HepG2 (cell line): ENCODE data around the gene FBF1. TPM values are rescaled to one million over a fixed set of nuclear protein-coding genes. Genes with fewer than 3 reads are reported as not detected.
A peak's percentile ranks its signal among the peaks of the same experiment; 100 is the strongest.

Source experiments
- ARNTL ChIP-seq: sonication (generic); formaldehyde crosslinking; IDR thresholded peaks from 2 replicates; pipeline ENCODE4 v1.4.0; 2020; ENCODE audit warnings: mild to moderate bottlenecking, missing genetic modification reagents
- GATA4 ChIP-seq: sonication (generic); IDR thresholded peaks from 2 replicates; pipeline ENCODE4 v1.6.1; 2016; ENCODE audit warnings: antibody characterized with exemption, low read depth, borderline replicate concordance
- HIVEP1 ChIP-seq: sonication (generic); formaldehyde crosslinking; IDR thresholded peaks from 2 replicates; pipeline ENCODE4 v1.4.0; 2020; ENCODE audit warnings: mild to moderate bottlenecking, missing genetic modification reagents
- HMGA1 ChIP-seq: sonication (generic); formaldehyde crosslinking; conservative IDR thresholded peaks from 2 replicates; pipeline ENCODE4 v1.4.0; 2020; ENCODE audit warnings: missing genetic modification reagents
- HNRNPUL1 ChIP-seq: fragments of 200-400 bp; formaldehyde crosslinking; IDR thresholded peaks from 2 replicates; pipeline ENCODE4 v1.6.1; 2017; ENCODE audit warnings: low read depth, mild to moderate bottlenecking, low read length, moderate library complexity
- JDP2 ChIP-seq: sonication (generic); formaldehyde crosslinking; IDR thresholded peaks from 2 replicates; pipeline ENCODE4 v1.8.1; 2022; ENCODE audit warnings: missing genetic modification reagents, borderline replicate concordance
- KDM1A ChIP-seq: IDR thresholded peaks from 2 replicates; pipeline ENCODE4 v1.6.1; 2016; ENCODE audit warnings: missing compliant biosample characterization
- NBN ChIP-seq: fragments of 450-650 bp; conservative IDR thresholded peaks from 2 replicates; pipeline ENCODE4 v1.6.1; 2017
- SOX5 ChIP-seq: IDR thresholded peaks from 2 replicates; pipeline ENCODE4 v1.6.1; 2016; ENCODE audit warnings: borderline replicate concordance
- TSC22D2 ChIP-seq: sonication (generic); formaldehyde crosslinking; IDR thresholded peaks from 2 replicates; pipeline ENCODE4 v1.5.1; 2020; ENCODE audit warnings: missing genetic modification reagents, mild to moderate bottlenecking, borderline replicate concordance
- ZNF230 ChIP-seq: sonication (generic); formaldehyde crosslinking; IDR thresholded peaks from 2 replicates; pipeline ENCODE4 v1.4.0; 2020; ENCODE audit warnings: mild to moderate bottlenecking, missing genetic modification reagents
- ZNF251 ChIP-seq: sonication (generic); formaldehyde crosslinking; IDR thresholded peaks from 2 replicates; pipeline ENCODE4 v1.9.0; 2021; ENCODE audit warnings: mild to moderate bottlenecking, missing genetic modification reagents
- ZNF264 ChIP-seq: sonication (generic); formaldehyde crosslinking; IDR thresholded peaks from 2 replicates; pipeline ENCODE4 v1.4.0; 2020; ENCODE audit warnings: missing genetic modification reagents
- ZNF30 ChIP-seq: sonication (generic); formaldehyde crosslinking; IDR thresholded peaks from 2 replicates; pipeline ENCODE4 v1.5.0; 2020; ENCODE audit warnings: mild to moderate bottlenecking, missing genetic modification reagents
- ZNF329 ChIP-seq: sonication (generic); formaldehyde crosslinking; IDR thresholded peaks from 2 replicates; pipeline ENCODE4 v1.9.0; 2021; ENCODE audit warnings: low read depth, mild to moderate bottlenecking, missing genetic modification reagents
- ZNF337 ChIP-seq: sonication (generic); formaldehyde crosslinking; IDR thresholded peaks from 2 replicates; pipeline ENCODE4 v1.5.1; 2020; ENCODE audit warnings: missing genetic modification reagents, low read depth, mild to moderate bottlenecking, borderline replicate concordance
- ZNF496 ChIP-seq: sonication (generic); formaldehyde crosslinking; IDR thresholded peaks from 2 replicates; pipeline ENCODE4 v1.8.1; 2023; ENCODE audit warnings: mild to moderate bottlenecking, moderate library complexity, missing genetic modification reagents; ENCODE audit not compliant: insufficient replicate concordance
- ZNF746 ChIP-seq: sonication (generic); formaldehyde crosslinking; IDR thresholded peaks from 2 replicates; pipeline ENCODE4 v1.8.0; 2022; ENCODE audit warnings: mild to moderate bottlenecking, missing genetic modification reagents
- polyA plus RNA-seq, 8 experiments: library from polyadenylated mRNA; depleted of rRNA in 3 of 8; stranded (reverse) in 7 of 8; unstranded in 1 of 8; fragments of >200 nt; fragmentation: Illumina TruSeq in 4 of 8; extraction: Trizol in 4 of 8; gene quantifications; 2 replicates each; pipeline versions ENCODE4 v1.2.1 to v1.2.3, GENCODE V29; 2011 to 2016; ENCODE audit warnings: low read depth in 4 of 8, missing spikeins in 1 of 8, mixed read lengths in 1 of 8; ENCODE audit not compliant: insufficient read depth in 1 of 8
- total RNA-seq, 5 experiments: library from RNA; depleted of rRNA; stranded (reverse); fragments of >200 nt; fragmentation: Illumina TruSeq; extraction: Trizol; gene quantifications; 2 replicates each; pipeline ENCODE4 v1.2.3, GENCODE V29; 2016; ENCODE audit warnings: low read depth in 1 of 5
- TF ChIP-seq, protein P1 (sequence below): sonication (generic); formaldehyde crosslinking; IDR thresholded peaks from 2 replicates; pipeline ENCODE4 v1.4.0; 2020; ENCODE audit warnings: mild to moderate bottlenecking, low read depth, missing genetic modification reagents
- TF ChIP-seq, protein P2 (sequence below): sonication (generic); formaldehyde crosslinking; IDR thresholded peaks from 2 replicates; pipeline ENCODE4 v1.4.0; 2020; ENCODE audit warnings: missing genetic modification reagents, mild to moderate bottlenecking, borderline replicate concordance
- TF ChIP-seq, protein P3 (sequence below), 2 experiments: sonication (generic) in 1 of 2; formaldehyde crosslinking in 1 of 2; IDR thresholded peaks; 2 replicates each; pipeline versions ENCODE4 v1.4.0 to v1.6.1; 2018 to 2020; ENCODE audit warnings: missing genetic modification reagents in 2 of 2, borderline replicate concordance in 1 of 2, low read depth in 1 of 2, mild to moderate bottlenecking in 1 of 2, missing biosample characterization in 1 of 2
- TF ChIP-seq, protein P4 (sequence below): sonication (generic); formaldehyde crosslinking; IDR thresholded peaks from 2 replicates; pipeline ENCODE4 v1.4.0; 2020; ENCODE audit warnings: missing genetic modification reagents
- TF ChIP-seq, protein P5 (sequence below): sonication (generic); formaldehyde crosslinking; IDR thresholded peaks from 2 replicates; pipeline ENCODE4 v1.4.0; 2020; ENCODE audit warnings: missing genetic modification reagents, mild to moderate bottlenecking, borderline replicate concordance

Gene FBF1
- total and polyA plus RNA-seq, 2 of the 13 experiments (the other 11 are each of a cell fraction or from before 2014, with no cell fraction given) = 2.4 to 8.1 TPM

DNA sequence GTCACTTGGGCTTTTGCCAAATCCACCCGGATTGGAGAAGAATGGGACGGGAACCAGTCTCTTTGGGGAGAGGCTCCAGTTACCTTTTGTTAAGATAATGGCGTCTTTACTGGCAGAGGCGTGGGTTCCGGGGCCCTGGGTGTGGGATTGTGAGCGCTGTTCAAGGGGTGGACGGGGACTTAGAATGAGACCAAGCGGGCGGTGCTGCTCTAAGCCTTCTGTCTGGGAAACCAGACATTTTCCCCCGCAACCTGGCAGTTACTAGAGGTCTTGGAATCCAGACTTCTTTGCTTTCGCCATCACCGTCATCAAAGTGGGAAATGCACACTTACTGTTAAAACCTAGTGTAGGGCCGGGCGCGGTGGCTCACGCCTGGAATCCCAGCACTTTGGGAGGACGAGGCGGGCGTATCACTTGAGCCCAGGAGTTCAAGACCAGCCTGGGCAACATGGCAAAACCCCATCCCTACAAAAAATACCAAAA is 38.9 kb upstream of the FBF1 start (continued):
- TF ChIP-seq, protein P1, sequence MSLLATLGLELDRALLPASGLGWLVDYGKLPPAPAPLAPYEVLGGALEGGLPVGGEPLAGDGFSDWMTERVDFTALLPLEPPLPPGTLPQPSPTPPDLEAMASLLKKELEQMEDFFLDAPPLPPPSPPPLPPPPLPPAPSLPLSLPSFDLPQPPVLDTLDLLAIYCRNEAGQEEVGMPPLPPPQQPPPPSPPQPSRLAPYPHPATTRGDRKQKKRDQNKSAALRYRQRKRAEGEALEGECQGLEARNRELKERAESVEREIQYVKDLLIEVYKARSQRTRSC (CRISPR knock-in tag) = no peak; the same call in 1 of the 2 replicates
- TF ChIP-seq ZNF329 (CRISPR knock-in tag) = no peak
- TF ChIP-seq TSC22D2 (CRISPR knock-in tag) = 0 out of 2 replicates have a peak, but pooled peaks have one; percentile 10
- no peak for TF ChIP-seq NBN
- TF ChIP-seq ZNF30 (CRISPR knock-in tag) = no peak; the same call in 1 of the 2 replicates
- no peak; the same call in 1 of the 2 replicates for TF ChIP-seq GATA4
- no peak; the same call in 1 of the 2 replicates for TF ChIP-seq ARNTL (CRISPR knock-in tag)
- no peak for TF ChIP-seq ZNF230 (CRISPR knock-in tag)
- TF ChIP-seq, protein P2, sequence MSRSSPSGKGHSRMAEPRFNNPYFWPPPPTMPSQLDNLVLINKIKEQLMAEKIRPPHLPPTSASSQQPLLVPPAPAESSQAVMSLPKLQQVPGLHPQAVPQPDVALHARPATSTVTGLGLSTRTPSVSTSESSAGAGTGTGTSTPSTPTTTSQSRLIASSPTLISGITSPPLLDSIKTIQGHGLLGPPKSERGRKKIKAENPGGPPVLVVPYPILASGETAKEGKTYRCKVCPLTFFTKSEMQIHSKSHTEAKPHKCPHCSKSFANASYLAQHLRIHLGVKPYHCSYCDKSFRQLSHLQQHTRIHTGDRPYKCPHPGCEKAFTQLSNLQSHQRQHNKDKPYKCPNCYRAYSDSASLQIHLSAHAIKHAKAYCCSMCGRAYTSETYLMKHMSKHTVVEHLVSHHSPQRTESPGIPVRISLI (CRISPR knock-in tag) = no peak
- TF ChIP-seq SOX5 (CRISPR knock-in tag) = no peak
- TF ChIP-seq HMGA1 (CRISPR knock-in tag) = no peak
- TF ChIP-seq, protein P3, sequence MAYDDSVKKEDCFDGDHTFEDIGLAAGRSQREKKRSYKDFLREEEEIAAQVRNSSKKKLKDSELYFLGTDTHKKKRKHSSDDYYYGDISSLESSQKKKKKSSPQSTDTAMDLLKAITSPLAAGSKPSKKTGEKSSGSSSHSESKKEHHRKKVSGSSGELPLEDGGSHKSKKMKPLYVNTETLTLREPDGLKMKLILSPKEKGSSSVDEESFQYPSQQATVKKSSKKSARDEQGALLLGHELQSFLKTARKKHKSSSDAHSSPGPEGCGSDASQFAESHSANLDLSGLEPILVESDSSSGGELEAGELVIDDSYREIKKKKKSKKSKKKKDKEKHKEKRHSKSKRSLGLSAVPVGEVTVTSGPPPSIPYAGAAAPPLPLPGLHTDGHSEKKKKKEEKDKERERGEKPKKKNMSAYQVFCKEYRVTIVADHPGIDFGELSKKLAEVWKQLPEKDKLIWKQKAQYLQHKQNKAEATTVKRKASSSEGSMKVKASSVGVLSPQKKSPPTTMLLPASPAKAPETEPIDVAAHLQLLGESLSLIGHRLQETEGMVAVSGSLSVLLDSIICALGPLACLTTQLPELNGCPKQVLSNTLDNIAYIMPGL (CRISPR knock-in tag; IDR thresholded peaks at IDR 0.05; ENCODE audit: borderline replicate concordance in 1 of 2, low read depth in 1 of 2) = no peak; a peak in 1 of 4 replicates
- no peak for TF ChIP-seq HNRNPUL1
- TF ChIP-seq ZNF496 (CRISPR knock-in tag) = no peak
- TF ChIP-seq, protein P4, sequence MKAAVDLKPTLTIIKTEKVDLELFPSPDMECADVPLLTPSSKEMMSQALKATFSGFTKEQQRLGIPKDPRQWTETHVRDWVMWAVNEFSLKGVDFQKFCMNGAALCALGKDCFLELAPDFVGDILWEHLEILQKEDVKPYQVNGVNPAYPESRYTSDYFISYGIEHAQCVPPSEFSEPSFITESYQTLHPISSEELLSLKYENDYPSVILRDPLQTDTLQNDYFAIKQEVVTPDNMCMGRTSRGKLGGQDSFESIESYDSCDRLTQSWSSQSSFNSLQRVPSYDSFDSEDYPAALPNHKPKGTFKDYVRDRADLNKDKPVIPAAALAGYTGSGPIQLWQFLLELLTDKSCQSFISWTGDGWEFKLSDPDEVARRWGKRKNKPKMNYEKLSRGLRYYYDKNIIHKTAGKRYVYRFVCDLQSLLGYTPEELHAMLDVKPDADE = no peak
- no peak for TF ChIP-seq HIVEP1 (CRISPR knock-in tag)
- TF ChIP-seq ZNF264 = no peak
- TF ChIP-seq ZNF337 (CRISPR knock-in tag) = no peak
- no peak for TF ChIP-seq ZNF746 (CRISPR knock-in tag)
- peak; percentile 50; the same call in 1 of the 2 replicates for TF ChIP-seq ZNF251 (CRISPR knock-in tag)
- no peak for TF ChIP-seq KDM1A (CRISPR knock-in tag)
- TF ChIP-seq, protein P5, sequence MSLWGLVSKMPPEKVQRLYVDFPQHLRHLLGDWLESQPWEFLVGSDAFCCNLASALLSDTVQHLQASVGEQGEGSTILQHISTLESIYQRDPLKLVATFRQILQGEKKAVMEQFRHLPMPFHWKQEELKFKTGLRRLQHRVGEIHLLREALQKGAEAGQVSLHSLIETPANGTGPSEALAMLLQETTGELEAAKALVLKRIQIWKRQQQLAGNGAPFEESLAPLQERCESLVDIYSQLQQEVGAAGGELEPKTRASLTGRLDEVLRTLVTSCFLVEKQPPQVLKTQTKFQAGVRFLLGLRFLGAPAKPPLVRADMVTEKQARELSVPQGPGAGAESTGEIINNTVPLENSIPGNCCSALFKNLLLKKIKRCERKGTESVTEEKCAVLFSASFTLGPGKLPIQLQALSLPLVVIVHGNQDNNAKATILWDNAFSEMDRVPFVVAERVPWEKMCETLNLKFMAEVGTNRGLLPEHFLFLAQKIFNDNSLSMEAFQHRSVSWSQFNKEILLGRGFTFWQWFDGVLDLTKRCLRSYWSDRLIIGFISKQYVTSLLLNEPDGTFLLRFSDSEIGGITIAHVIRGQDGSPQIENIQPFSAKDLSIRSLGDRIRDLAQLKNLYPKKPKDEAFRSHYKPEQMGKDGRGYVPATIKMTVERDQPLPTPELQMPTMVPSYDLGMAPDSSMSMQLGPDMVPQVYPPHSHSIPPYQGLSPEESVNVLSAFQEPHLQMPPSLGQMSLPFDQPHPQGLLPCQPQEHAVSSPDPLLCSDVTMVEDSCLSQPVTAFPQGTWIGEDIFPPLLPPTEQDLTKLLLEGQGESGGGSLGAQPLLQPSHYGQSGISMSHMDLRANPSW = no peak
- no peak for TF ChIP-seq JDP2
